IPS DF 4.7 (cell line): ENCODE measurements around the gene GRIK4.

Experiments used
- DNase-seq: peaks from one replicate; pipeline ENCODE4 v3.0.0-alpha.2; 2013; ENCODE audit warnings: low spot score; ENCODE audit errors: extremely low read depth

The GRIK4 gene

DNA sequence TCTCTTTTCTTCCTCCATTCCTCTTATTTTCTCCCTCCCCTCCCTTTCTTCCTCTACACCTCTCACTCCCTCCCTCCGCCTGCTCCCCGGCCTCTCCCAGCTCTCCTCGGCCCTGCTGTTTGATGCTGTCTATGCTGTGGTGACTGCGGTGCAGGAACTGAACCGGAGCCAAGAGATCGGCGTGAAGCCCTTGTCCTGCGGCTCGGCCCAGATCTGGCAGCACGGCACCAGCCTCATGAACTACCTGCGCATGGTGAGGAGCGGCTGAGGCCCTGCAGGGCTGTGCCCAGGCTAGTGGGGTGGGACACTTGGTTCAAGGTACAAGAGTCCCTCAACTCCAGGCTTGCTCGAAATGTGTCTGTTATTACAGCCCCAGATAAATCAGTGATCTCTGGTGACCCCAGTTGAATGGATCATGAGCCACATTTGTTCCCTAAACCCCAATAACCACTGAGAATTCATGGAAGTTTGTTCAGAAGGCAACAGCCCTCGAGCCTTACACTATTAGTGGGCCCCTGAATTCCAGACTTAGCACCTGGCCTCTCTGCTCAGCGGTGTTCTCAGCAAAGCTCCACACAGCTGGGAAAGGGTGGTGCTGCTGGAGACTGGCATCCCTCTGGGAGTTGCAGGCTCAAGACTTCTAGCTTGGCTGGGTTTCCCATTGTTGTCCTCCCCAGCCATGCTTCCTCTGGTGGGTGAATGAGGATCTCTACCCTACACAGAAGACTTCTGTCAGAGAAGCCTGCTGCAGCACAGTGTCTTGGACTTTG lies 362.6 kb downstream of the GRIK4 start:
- no peak for DNase-seq

DNA sequence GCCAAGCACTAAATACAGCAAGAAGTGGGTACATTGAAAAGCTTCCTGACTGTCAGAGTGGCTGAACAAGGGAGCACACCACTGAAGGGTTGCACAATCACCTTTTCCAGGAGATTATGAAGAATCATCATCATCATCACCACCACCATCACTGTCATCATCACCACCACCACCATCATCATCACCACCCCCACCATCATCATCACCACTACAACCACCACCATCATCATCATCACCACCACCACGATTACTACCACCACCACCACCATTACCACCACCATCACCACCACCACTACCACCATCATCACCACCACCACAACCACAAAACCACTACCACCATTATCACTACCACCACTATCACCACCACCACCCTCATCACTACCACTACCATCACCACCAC lies 364.4 kb downstream of the GRIK4 start:
- DNase-seq, result no peak

DNA sequence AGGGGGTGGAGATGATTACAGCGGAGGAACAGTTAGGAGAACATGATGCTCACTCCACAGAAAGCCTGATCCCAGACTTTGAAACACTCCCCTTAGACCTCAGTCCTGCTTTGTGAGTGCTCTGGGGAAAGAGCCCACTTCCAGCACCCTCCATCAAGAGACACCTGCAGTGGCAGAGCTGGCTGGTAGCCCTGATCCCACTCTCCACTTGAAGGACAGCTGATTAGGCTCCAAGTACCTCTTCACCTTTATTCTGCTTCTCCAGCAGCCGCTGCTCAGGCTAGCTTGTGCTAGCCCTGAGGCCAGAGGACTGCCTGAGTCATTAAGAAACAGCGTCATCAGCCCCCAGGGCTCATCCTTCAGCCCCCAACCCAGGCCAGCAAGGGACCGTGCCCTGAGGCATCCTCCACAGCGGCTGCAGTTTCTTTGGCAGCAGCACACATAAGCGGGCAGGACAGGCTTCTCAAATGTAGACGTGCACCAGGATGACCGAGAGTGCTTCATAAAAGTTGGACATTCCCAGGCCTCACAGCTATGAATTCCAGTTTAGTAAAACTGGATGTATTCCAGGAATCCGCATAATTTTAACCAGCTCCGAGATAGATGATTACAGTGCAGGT lies 366.3 kb downstream of the GRIK4 start:
- no peak for DNase-seq

DNA sequence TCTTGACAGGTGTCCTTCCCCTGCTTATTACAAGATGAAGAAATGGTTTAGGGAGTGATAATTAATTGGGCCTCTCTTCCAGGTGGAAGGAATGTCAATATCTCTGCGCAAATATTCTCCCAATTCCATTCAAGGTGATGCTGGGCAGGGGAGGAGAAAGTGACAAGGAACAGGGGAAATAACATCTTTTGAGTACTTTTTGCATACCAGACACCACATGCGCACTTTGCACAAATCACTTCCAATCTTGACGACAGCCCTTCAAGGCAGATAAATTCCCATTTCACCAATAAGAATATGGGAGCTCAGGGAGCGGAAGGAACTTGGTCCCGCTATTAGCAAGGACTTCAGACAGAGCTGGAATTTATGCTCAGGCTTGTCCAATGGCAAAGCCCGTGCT lies 367.2 kb downstream of the GRIK4 start:
- DNase-seq, result no peak

DNA sequence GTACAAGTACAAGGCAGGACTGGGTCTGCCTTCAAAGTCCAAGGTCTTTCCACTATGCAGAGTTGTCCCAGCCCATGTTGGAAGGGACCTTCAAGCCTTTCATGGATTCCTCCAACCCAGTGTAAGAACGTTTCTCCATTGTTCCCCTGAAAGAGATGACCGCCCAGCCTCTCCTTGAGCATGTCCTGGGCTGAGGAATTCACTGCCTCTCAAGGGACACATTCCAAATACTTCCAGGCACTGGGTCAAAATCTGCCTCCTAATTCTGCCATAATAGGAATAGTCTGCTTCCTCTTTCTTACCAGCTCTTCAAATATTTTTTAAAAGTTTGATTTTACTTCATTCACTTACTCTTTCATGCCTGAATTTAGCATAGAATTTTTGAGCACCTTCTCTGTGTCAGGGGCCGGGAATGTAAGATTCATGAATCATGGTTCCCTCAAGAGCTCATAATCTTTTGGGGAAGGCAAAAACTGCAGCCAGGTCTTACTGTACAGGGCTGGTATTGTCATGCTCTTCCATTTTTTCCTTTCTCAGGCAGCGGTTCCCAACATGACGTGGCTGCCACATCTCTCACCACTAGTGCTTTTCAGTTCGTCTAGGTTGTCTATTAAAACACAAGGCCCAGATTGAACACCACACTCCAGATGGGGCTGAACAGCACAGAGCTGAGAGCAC lies 369.1 kb downstream of the GRIK4 start:
- no peak for DNase-seq

DNA sequence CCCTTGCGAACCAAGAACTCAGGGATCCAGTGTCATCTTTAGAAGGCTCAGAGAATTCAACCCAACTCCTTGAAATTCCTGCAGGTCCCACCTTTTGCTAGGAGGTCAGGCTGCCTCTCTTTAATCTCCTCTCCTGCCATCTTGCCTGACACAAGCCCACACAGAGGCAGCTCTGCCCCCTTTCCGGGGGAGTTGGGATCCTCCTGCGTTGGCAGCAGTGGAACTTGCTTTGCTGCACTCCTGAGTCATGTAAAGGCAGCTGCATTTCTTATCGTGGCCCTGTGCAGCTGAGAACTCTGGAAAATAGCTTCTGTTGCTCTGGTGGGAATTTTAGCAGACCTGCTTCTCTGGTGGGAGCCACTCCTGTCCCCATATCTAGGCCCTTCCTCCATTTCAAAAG lies 370.0 kb downstream of the GRIK4 start:
- no peak for DNase-seq

DNA sequence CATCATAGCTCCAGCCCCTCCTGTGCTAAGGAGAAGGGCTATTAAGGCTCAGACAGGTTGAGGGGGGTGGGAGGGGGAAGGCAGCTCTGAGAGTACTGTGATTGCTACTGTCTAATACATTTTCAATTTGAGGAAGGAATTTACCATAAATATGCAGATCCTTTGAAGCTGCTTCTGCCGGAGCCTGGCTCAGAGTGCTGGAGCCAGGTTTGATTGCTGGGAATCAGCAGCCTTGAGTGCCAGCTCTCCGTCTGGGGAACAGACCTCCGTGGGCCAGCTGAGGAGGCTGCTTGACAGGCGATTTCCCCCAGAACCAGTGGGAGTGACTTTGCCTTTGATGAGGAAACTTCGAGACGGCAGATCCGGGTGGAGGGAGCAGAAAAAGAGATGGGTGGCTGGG lies 370.6 kb downstream of the GRIK4 start:
- no peak for DNase-seq

DNA sequence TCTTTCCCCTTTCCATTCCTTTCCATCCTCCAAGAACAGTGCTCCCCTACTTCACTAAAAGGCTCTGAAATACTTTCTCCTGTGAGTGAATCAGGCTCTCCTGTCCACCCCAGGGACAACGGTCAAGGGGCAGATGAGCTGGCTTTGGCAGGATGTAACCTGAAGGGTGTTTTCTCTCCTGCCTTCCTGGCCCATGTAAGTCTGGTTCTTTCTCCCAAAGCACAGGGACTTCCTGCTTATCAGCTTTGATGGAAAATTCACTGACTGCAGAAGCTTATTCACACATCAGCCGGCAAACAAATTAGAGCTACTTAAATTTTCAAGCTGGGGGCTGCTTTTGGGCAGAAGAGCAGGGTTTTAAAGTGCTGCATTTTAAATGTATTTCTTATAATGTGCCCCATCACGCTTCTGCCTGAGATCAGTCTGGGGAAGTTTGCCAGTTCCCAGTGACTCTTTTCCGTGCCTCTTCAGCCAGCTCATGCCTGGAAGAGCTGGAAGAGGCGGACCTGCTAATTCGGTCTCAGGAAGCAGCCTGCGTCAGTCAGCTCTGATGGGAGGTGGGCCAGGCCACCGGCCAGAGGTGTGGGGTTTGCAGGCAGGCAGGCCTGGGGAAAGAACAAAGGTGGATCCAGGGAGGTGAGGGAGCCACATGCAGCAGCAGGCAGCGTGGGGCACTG lies 372.0 kb downstream of the GRIK4 start:
- no peak for DNase-seq

DNA sequence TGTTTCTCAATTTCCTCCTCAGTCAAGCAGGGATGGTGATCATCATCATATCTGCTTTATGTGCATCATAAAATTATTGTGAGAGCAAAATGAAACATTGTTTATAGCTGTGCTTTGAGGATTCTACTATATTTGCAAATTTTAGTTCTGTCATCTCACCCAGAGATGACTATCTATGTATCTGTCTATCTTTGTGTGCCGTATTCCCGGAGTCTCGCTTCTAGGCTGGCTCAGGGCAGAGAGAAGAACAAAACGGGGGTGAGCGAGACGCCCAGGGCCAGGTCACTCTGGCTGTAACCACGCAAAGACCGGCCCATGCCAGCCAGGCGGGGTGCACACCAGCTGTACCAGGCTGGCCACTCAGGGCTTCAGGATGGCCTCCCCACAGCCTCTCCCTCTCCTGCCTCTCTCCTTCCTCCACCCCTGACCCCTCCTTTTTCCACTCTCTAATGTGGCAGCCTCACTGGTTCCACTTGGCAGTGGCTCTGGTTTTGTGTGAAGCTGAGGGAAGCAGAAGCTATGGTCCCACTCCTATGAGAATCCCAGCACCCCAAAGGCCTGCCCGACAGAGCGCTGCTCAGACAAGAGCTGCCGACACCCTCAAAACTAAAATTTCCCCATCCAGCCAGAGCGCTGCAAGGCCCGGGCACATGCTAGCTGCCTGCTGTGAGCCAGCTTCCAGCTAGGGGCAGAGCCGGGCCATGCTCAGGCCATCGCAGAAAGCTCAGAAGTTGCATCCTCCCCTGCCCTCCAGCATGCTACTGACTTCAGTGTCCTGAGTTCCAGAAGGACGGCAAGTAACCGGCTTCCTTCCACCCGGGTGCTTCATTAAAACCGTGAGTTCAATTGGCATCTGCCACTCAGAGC lies 372.8 kb downstream of the GRIK4 start:
- no peak for DNase-seq

DNA sequence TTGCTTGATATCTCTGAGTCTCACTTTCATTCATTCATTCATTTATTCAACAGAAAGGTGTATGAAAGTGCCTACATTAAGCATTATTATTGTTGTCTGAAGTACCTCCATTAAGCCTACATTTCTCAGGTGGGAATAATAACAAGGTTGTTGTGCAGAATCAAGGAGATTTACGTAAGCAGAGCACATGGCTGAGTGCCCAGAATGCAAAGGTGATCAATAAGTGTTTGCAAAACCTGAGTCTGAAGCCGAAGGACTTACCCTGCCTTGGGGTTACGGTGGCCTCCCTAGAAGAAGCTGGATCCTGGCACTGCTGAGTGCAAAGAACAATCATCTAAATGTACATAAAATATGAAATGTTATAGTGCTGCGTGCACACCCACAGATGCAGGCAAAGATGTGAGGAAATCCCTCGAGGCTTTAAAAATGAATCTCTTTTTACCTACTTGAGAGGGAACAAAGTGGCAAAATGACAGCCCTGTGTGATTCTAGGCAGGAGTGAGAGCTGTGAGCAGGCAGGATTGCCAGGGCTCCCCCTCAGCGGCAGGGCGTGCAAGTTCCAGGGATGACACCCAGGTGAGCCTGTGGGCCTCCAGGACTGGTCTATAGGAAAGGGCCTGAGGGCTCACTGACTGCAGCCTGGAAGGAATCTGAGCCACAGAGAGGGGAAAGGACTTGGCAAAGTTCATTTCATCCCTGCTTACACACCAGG lies 379.2 kb downstream of the GRIK4 start:
- DNase-seq, result no peak

DNA sequence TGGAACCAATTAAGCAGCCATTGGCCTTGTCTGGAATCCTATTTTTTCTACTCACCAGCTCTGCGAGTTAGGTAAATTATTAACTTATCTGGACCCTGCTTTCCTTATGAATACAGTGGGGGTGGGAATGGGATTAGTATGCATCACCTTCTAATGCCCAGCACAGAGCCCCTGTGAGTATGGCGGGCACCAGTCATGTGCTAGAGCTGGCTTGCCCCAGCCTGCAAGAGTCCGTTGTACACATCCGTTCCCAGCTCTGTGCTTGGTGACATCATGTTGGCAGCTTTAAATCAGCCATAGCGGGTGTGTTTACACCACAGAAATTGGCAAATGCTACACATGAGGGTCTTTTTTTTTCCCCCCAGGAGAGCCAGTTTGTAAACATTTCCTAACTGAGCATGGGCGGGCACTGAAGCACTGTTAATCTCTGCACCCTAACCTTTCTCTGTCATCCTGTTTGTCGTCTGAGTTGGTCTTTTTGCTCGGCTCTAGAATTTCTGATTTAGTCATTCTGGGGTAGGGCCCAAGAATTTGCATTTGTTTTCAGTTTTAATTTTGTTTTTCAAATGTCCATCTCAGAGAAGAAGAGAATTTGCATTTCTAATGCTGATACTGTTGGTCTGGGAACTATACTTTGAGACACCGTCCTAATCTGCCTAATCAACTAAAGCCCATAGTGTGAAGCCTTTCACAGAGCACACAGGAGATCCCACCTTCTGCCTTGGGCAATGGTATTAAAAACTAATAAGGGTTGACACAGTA lies 382.1 kb downstream of the GRIK4 start:
- no peak for DNase-seq

DNA sequence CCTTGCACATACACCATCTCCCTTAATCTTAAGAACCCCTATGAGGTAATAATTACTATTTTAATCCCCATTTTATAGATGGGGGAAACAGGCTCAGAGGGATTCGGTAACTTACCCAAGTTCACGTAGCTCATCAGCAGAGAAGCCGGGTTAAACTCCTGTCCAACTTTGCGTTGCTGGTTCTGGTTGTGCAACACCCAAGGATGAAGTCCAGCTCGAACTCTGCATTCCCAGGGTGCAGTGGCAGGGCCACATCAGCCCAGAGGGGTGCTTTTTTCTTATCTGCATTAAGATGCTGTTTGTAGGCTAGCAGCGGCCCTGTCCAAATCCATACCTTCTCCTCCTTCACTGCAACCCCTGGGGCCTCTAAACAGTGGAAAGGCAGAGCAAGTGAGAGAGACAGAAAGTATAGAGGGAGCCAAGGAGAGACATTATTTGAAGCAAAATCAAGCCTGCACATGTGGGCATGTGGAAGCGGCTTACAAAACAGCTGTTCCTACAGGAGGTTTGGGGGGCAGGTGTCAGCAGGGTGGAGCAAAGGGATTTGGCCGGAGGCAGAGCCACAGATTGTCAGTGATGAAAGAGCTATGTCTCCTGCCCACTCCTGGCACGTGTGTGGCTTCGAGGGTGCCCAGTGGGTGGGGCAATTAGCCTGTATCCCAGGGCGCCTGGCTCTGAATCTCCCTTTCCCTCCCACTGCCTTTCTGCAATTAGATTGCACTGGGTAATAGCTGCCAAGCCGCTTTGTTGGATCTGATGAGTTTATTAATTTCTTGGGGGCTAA lies 382.8 kb downstream of the GRIK4 start:
- DNase-seq, result no peak

DNA sequence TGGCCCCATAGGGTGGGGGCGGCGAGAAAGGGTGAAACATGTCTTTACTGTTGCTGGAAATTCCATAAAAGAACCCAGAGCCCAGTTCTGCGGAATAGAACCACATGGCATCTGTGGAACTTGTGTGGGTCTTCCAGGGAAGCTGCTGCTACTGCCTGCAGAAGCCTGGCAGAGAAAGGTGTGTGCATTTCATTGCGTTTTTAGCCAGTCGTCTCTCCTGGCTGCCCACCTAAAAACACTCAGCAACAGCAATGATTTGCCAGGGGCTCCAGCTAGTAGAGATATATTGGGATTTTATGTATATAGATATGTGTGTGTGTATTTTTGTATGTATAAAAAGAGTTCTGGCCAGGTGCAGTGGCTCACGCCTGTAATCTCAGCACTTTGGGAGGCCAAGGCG lies 385.1 kb downstream of the GRIK4 start:
- no peak for DNase-seq

DNA sequence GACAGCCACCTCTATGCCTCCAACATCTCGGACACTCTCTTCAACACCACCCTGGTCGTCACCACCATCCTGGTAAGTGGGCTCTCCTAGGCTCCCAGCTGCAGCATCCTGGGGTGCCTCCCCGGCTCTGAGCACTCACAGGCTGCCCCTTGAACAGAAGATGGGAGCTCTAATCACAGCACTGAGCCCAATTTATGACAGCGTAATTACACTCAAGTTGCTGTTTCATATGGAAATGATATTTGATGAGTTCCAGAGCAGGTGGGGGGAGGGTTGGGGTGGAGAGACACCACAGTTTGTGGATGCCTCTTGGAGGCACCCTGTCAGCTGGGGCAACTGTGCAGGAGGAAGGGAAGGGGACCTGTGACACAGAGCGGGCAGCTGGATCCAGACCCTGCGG lies 387.0 kb downstream of the GRIK4 start:
- DNase-seq, result no peak

DNA sequence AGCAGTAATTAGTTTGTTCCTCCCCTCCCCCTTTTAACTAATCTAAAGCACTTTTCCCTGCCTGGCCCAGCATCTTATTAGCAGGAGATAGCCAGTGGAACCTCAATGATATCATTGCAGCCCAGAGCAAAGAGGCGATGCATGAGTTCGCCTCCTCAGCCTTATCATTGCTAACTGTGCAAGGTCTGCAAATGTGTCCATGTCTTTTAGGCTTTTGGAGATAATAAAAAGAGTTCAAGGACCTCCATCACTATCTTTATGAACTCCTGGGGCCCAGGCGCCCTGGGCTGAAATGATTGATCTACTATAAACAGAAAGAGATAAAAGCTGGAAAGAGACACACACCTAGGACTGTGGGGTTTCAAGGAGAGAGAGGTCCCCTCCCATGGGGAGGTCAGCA lies 388.2 kb downstream of the GRIK4 start:
- DNase-seq, result no peak

DNA sequence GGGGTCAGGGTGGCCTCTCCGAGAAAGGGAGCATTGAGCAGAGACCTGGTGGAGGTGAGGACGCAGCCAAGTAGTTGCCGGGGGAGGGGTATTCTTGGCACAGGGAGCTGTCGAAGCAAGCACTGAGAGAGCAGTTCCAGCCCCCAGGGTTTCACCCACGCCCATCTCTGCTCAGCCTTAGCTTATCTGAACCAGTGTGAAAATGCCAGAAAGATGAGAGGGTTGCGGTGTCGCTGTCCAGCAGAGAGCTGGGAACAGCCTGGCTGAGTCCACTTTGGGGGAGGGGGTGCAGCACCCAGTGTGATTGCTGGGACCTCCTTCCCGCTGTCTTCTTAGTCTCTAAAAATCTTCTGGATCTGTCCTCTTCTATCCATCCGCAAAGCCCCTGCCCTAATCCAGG lies 389.1 kb downstream of the GRIK4 start:
- DNase-seq, result no peak

DNA sequence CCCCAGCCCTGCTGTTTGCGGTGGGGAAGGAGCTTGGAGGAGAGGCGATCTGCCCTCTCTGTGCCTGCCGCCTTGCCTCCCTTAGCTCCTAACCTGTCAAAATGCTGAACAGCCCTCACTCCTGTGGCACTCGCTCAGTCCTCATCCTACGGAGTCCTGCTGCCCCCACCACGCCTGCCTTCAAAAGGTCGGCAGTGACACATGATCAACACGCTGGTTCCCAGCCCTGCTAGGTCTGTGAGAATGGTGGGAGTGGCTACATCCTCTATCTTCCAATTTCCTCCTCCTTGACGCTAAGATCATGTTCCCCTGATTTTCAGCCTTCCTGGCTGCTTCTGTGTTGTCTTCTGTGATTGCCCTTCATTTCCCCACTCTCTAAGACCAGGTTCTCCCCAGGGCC lies 392.1 kb downstream of the GRIK4 start:
- DNase-seq, result no peak

DNA sequence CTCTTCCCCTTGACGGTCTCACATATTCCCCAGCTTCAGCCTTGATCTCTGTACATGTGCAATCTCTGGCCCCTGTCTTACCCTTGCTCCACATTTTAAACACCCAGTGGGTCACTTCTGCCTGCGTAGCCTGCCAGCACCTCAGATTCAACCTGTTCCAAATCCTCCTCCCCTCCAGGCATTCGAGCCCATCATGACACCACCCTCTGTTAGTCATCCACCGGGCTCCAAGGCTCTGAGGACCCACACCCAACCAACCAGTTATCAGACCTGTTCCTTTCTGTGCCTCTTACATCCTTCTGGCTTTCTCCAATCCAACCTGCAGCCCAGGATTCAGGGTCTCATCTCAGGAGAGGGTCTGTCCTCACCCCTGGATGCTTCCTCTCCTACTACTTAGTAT lies 392.6 kb downstream of the GRIK4 start:
- no peak for DNase-seq

DNA sequence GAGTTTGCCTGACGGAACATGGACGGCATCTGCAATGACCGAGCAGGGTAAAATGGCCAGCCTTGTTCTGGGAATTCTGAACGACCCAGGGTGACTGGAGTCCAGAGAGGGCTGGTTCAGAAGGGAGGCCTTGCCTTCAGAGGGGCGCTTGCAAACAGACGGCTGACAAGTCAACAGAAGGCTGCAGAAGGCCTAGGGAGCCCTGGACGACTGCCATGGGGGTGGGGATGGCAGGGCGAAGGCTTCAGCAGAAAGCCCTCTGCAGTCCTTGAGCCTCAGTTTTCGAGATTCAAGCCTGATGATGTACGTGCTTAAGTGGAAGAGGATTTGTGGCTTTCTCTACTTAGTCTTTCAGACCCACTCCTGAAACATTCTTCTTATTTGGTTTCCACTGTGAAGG lies 395.2 kb downstream of the GRIK4 start:
- no peak for DNase-seq
